Lower leg skin (tissue), 4 donors: Measurements from ENCODE around the gene TIAM2. TPM values are rescaled to one million over a fixed set of nuclear protein-coding genes. Genes with fewer than 3 reads are reported as not detected.

Source experiments
- DNase-seq, 2 donors: peaks; one replicate each; pipeline ENCODE4 v3.0.0-alpha.2; 2019; ENCODE audit warnings: low spot score in 2 of 2
- H3K4me3 ChIP-seq: fragments of 200-600 bp; sonication (generic); 2 replicates; pipeline ENCODE4 v1.5.1; 2017; ENCODE audit warnings: mild to moderate bottlenecking, low read depth; ENCODE audit not compliant: poor library complexity, severe bottlenecking
- POLR2A ChIP-seq, 2 donors: fragments of 450-650 bp; IDR thresholded peaks; one replicate each; pipeline ENCODE4 v1.6.1; 2016 to 2017; ENCODE audit warnings: antibody characterized with exemption in 2 of 2, mild to moderate bottlenecking in 1 of 2, moderate library complexity in 1 of 2
- WGBS, 2 donors: methylation state at CpG; one replicate each; pipeline ENCODE4 v1.1.5; 2018; 5-methylcytosine and 5-hydroxymethylcytosine counted together
- intact Hi-C: fragments of 100-400 bp; cut with DNase I; formaldehyde crosslinking; loops from one replicate; pipeline ENCODE4 v1.15.0; 2023; ENCODE audit warnings: low total_unique reads
- total RNA-seq, 4 donors: library from RNA; depleted of rRNA; stranded (reverse); fragments of >200 nt; gene quantifications; one replicate each; pipeline ENCODE4 v1.1.0, GENCODE V29; 2016
- TF ChIP-seq, protein P1 (sequence below), 3 donors: fragments of 450-650 bp; IDR thresholded peaks; one replicate each; pipeline ENCODE4 v1.5.1; 2016; ENCODE audit warnings: antibody characterized with exemption in 3 of 3, mild to moderate bottlenecking in 3 of 3, moderate library complexity in 2 of 3

TIAM2 gene
- total RNA-seq, 4 donors from 2014 or later = 5.4 to 11.0 (median 7.4) TPM

DNA sequence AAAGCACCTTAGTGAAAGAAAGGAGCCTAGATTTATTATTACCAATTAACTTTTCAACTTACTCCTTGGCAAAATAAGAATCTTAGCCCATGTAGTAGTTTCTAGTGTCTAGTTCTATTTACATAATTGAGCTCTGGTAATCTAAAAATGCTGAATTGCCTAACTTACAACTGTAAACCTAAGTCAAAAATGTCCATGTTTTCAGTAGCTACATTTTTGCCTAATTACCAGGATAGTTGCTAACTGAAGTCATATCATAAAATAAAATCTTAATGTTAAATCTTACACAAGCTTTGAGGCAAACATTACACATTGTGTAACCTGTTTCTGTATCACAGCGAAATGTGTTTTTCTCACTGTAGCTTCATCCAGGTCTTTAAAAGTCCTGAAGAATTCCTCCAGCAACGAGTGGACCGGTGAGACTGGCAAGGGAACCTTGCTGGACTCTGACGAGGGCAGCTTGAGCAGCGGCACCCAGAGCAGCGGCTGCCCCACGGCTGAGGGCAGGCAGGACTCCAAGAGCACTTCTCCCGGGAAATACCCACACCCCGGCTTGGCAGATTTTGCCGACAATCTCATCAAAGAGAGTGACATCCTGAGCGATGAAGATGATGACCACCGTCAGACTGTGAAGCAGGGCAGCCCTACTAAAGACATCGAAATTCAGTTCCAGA lies 261.1 kb downstream of the TIAM2 start:
- intact Hi-C loops = no loop called here
- no peak for DNase-seq
- WGBS, 2 donors = 72 to 85% methylated on average over 12 to 13 of the region's 13 CpGs
- H3K4me3 ChIP-seq = no peak overlapping the region
- TF ChIP-seq POLR2A (IDR thresholded peaks at IDR 0.05) = no peak
- TF ChIP-seq, protein P1, sequence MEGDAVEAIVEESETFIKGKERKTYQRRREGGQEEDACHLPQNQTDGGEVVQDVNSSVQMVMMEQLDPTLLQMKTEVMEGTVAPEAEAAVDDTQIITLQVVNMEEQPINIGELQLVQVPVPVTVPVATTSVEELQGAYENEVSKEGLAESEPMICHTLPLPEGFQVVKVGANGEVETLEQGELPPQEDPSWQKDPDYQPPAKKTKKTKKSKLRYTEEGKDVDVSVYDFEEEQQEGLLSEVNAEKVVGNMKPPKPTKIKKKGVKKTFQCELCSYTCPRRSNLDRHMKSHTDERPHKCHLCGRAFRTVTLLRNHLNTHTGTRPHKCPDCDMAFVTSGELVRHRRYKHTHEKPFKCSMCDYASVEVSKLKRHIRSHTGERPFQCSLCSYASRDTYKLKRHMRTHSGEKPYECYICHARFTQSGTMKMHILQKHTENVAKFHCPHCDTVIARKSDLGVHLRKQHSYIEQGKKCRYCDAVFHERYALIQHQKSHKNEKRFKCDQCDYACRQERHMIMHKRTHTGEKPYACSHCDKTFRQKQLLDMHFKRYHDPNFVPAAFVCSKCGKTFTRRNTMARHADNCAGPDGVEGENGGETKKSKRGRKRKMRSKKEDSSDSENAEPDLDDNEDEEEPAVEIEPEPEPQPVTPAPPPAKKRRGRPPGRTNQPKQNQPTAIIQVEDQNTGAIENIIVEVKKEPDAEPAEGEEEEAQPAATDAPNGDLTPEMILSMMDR (IDR thresholded peaks at IDR 0.05) = no peak

DNA sequence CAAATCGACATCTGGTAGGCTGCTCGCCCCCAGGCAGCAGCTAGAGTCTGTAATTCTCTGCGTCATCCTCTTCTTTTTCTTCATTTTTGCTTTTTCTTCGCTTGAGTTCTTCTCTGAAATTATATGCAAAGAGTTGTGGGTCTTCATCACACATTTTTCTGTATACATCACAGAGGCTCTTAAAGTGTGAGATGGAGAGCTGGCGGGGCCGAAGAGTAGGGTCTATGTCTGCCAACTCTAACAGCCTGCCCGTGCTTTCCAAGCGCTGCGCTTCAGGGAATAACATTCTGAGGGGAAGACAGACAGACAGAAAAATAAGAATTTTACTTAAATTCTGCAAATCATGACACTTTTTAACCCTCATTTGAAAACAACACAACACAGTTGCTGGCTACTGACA lies 262.7 kb downstream of the TIAM2 start:
- H3K4me3 ChIP-seq = no peak overlapping the region
- TF ChIP-seq POLR2A (IDR thresholded peaks at IDR 0.05) = no peak
- TF ChIP-seq, protein P1 (IDR thresholded peaks at IDR 0.05) = no peak
- intact Hi-C loops = no loop called here
- 90 to 91% methylated on average over 9 of the region's 9 CpGs for WGBS, 2 donors
- no peak for DNase-seq

DNA sequence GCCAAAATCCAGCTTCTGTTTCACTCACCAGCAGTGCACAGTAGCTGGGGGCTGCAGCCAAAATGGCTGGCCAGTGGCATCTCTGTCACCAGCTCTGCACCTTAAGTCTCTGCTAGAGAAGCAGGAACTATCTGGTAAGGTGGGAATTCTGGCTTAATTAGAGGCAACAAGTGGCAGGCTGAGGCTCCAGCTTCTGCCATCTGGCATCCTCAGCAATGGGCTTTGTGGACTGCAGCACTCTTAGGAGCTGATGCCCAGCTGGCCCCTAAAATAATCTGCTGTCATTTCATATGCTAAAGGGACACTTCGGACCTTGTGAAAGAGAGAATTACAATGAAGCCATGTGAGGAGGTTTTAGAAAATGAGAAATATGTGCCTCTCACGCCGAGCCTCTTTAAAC lies 264.1 kb downstream of the TIAM2 start:
- WGBS, 2 donors = 93 to 98% methylated on average over 3 of the region's 3 CpGs
- no peak for TF ChIP-seq POLR2A (IDR thresholded peaks at IDR 0.05)
- TF ChIP-seq, protein P1 (IDR thresholded peaks at IDR 0.05) = no peak
- intact Hi-C loops = no loop called here
- H3K4me3 ChIP-seq = no peak overlapping the region
- DNase-seq = no peak

DNA sequence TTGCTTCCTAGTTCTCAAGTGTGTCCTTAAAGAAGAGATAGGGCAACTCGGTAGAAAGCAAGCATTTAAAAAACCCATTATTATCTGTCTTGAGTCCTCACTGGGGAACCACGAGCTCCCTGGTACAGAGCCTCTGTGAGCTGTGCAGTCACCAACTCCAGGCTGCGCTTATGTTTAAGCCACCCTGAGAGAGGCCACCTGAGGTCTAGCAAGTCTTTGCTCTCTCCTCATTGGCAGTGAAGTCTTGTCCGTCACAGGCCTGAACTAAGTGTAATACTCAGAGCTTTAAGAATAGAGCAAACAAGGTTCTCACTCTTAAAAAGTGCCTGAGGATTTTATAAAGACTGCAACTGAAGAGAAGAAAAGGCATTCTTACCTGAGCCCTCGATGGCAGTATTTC lies 264.8 kb downstream of the TIAM2 start:
- intact Hi-C loops = no loop called here
- TF ChIP-seq, protein P1 (IDR thresholded peaks at IDR 0.05) = no peak
- no peak for TF ChIP-seq POLR2A (IDR thresholded peaks at IDR 0.05)
- WGBS, 2 donors = 93 to 96% methylated on average over 5 of the region's 5 CpGs
- no peak overlapping the region for H3K4me3 ChIP-seq
- DNase-seq = no peak

DNA sequence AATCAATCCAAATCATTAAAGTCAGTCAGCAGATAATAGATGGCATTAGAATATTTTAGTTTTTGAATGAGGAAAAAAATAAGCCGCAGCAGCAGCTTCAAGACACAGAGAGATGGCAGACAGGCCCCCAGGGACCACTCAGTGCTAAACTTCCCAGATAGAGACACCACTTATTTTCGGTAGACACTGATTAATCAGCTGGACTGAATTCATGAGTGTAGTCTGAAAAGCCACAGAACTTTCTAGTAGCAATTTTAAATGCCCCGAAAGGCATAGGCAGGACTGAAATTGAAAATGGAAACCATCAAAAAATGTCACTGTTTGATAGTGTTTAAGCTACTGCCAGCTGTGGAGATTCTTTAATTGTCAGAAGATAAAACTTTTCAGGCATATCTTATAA lies 265.6 kb downstream of the TIAM2 start:
- DNase-seq = no peak
- TF ChIP-seq, protein P1 (IDR thresholded peaks at IDR 0.05) = no peak
- no peak for TF ChIP-seq POLR2A (IDR thresholded peaks at IDR 0.05)
- WGBS, 2 donors = 54 to 86% methylated on average over 3 of the region's 3 CpGs
- intact Hi-C loops = no loop called here
- no peak overlapping the region for H3K4me3 ChIP-seq
